Choroid plexus epithelial cell (primary cell): ENCODE results near the gene GPR152.
A peak's percentile ranks its signal among the peaks of the same experiment; 100 is the strongest.

Source experiments
- DNase-seq: peaks from one replicate; pipeline ENCODE4 v3.0.0-alpha.2; 2010; ENCODE audit warnings: low read depth
- H3K4me3 ChIP-seq: 2 replicates; pipeline ENCODE4 v1.5.1; 2011; ENCODE audit warnings: low read depth, mild to moderate bottlenecking, control low read depth, low read length, moderate library complexity
- TF ChIP-seq, protein P1 (sequence below): conservative IDR thresholded peaks from 2 replicates; pipeline ENCODE4 v1.5.1; 2011; ENCODE audit warnings: low read depth, mild to moderate bottlenecking, control low read depth, inconsistent platforms, low read length, moderate library complexity

GPR152 gene

DNA sequence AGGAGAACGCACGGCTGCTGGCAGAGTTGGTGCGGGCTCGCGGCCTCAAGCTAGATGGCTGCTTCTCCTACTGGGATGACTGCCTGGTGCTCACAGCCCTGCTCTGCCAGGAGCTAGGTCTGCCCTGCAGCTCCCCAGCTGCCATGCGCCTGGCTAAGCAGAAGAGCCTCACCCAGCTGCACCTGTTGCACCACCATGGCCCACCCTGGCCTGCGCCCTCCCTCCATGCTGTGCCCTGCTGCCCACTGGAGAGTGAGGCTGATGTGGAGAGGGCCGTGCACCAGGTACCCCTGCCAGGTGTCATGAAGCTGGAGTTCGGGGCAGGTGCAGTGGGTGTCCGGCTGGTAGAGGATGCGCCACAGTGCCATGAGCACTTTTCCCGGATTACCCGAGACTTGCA lies 29.1 kb downstream of the GPR152 start:
- H3K4me3 ChIP-seq = no peak overlapping the region
- TF ChIP-seq, protein P1, sequence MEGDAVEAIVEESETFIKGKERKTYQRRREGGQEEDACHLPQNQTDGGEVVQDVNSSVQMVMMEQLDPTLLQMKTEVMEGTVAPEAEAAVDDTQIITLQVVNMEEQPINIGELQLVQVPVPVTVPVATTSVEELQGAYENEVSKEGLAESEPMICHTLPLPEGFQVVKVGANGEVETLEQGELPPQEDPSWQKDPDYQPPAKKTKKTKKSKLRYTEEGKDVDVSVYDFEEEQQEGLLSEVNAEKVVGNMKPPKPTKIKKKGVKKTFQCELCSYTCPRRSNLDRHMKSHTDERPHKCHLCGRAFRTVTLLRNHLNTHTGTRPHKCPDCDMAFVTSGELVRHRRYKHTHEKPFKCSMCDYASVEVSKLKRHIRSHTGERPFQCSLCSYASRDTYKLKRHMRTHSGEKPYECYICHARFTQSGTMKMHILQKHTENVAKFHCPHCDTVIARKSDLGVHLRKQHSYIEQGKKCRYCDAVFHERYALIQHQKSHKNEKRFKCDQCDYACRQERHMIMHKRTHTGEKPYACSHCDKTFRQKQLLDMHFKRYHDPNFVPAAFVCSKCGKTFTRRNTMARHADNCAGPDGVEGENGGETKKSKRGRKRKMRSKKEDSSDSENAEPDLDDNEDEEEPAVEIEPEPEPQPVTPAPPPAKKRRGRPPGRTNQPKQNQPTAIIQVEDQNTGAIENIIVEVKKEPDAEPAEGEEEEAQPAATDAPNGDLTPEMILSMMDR = no peak
- no peak for DNase-seq

DNA sequence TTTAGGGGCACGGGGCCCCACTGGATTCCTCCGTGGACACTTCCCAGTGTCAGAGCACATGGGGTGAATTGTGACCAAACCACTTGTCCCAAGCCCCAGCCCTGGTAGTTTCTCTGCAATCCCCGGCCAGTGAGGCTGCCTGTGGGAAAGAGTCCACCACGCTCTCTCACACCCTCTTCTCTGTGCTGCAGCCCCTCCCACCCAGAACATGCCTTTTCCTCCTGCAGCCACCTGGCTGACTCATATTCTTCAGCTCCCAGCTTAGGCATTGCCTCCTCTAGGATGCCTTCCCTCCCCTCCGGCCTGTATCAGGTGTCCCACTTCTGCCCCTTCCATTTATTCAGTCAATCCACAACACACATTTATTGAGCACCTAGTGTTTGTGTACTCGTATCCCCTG lies 29.6 kb downstream of the GPR152 start:
- no peak overlapping the region for H3K4me3 ChIP-seq
- TF ChIP-seq, protein P1 = no peak
- no peak for DNase-seq

DNA sequence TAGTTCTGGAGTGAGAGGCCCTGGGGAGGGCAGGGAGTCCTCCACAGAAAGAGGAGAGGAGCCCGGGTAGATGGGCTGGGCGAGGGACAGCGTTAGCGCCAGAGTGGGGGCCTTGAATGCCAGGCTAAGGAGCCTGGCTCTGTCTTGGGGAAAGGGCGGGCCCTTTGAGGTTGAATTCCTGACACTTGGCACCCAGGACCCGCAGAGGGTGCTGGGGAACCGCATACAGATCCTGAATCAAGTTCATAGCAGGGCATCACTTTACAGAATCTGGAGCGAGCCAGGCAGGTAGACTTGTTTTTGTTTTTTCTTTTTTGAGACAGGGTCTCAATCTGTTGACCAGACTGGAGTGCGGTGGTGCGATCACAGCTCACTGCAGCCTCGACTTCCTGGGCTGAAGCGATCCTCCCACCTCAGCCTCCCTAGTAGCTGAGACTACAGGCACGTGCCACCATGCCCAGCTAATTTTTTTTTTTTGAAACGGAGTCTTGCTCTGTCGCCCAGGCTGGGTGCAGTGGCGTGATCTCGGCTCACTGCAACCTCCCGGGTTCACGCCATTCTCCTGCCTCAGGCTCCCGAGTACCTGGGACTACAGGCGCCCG lies 31.0 kb downstream of the GPR152 start:
- TF ChIP-seq, protein P1 = no peak
- DNase-seq = no peak
- H3K4me3 ChIP-seq = peak overlapping the region; percentile 27

DNA sequence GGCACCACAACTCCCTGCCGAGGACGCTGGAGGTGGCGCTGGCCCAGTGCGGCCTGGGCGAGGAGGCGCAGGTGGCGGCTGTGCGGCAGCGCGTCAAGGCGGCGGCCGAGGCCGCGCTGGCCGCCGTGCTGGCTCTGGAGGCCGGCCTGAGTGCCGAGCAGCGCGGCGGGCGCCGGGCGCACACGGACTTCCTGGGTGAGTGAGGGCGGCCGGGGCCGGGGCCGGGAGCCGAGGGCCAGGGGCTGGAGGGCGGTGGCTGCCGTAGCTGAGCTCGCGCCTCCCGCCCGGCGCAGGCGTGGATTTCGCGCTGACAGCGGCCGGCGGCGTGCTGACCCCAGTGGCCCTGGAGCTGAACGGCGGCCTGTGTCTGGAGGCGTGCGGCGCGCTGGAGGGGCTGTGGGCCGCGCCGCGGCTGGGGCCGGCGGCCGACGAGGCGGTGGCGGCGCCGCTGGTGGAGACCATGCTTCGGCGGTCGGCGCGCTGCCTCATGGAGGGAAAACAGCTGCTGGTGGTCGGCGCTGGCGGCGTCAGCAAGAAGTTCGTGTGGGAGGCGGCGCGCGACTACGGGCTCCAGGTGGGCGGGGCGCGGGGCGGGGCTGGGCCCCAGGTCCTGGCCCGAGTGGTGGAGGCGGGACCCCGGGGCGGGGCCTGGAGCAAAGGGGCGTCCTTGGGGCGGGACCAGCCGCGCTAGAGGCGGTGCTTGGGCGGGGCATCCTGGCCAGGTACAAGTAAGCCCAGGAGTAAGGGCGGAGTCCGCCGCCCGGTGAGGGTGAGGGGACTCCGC lies 31.7 kb downstream of the GPR152 start:
- H3K4me3 ChIP-seq = peak overlapping the region; percentile 57
- peak; percentile 92 for DNase-seq
- TF ChIP-seq, protein P1 = no peak

DNA sequence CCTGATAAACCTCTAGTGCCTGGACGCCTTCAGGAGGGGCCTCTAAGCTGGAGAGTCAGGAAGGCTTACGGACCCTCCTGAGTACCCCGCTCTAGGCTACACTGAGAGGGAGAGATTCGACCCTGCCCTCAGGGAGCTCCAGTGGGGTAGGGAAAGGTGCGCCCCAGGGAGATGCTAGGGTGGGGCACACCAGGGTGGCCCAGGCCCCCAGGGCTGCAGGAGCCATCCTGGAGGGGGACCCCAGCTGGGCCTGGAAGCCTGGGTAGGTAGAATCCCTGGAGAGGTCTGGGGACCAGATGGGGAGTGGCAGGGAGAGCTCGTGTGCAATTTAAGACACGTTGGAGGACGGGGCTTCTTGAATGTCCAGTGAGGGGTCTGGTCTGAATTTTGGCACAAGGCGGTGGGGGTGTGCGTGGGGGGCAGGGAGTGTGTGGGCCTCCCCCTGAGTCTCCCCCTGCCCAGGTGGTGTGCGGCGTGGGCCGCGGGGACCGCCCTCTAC lies 32.3 kb downstream of the GPR152 start:
- DNase-seq = no peak
- peak overlapping the region; percentile 57 for H3K4me3 ChIP-seq
- TF ChIP-seq, protein P1 = no peak

DNA sequence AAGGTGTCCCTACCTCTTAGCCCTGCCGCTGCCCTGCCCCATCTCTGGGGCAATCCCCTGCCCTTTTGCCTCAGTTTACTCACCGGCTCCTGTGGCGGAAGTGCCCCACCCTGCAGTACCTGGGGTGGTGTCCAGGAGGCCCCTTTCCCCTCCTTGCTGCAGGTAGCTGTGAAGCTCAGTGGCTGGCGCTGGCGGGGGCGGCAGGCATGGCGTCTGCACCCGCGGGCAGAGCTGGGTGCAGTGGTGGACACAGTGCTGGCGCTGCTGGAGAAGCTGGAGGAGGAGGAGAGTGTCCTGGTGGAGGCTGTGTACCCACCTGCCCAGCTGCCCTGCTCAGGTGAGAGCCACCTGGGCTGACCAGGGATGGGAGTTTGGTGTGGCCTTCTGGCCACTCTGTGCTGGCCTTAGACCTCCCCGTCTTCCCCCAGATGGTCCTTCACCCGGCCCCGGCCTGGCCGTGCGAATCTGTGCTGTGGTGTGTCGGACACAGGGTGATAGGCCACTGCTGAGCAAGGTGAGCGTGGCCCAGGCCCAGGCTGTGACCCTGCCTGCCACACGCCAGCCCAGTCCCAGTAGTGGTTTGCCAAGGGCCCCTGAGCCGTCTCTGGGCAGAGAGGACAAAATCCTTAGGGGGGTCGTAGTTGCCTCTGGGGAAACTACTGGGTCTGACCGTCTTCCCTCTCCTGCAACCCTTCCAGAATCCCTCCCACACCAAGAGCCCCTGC lies 33.0 kb downstream of the GPR152 start:
- H3K4me3 ChIP-seq = no peak overlapping the region
- no peak for DNase-seq

More for the DNA sequence above, 33.0 kb downstream of the GPR152 start:
- TF ChIP-seq, protein P1 = no peak
